ENCODE measurements around the gene SLC4A5.

- TF ChIP-seq CTCF (IDR thresholded peaks at IDR 0.05; ENCODE audit: low read depth, low read length) (no peak), POLR2A (IDR thresholded peaks at IDR 0.05; ENCODE audit: extremely low read depth, insufficient read length) (no peak), MYC (IDR thresholded peaks at IDR 0.05; ENCODE audit: low read depth, low read length) (no peak)
Measured at GRCh38 chr2:74188696-74189095, 154.5 kb downstream of the SLC4A5 start.

All from NB4 (cell line).